ENCODE results near the gene CES2.

Gene CES2

GRCh38 chr16:66917741-66918140, 17.6 kb upstream of the CES2 start:
- no peaks in the 10 kb centered on the region for H3K9me2 ChIP-seq (replicated peaks; ENCODE audit: low read depth, low read length)
- no peaks in the 10 kb centered on the region for H3K36me3 ChIP-seq (ENCODE audit: insufficient read depth, low read length)
- no peak overlapping the region for H3K4me3 ChIP-seq (ENCODE audit: low read length, poor library complexity, severe bottlenecking)
- H3K27me3 ChIP-seq (ENCODE audit: insufficient read depth, low read length, poor library complexity, severe bottlenecking), result no peaks in the 10 kb centered on the region
- no peak overlapping the region for H2AFZ ChIP-seq (ENCODE audit: low read length)
- H3K79me2 ChIP-seq (ENCODE audit: insufficient read depth, low read length), result no peaks in the 10 kb centered on the region
- TF ChIP-seq, protein P1, sequence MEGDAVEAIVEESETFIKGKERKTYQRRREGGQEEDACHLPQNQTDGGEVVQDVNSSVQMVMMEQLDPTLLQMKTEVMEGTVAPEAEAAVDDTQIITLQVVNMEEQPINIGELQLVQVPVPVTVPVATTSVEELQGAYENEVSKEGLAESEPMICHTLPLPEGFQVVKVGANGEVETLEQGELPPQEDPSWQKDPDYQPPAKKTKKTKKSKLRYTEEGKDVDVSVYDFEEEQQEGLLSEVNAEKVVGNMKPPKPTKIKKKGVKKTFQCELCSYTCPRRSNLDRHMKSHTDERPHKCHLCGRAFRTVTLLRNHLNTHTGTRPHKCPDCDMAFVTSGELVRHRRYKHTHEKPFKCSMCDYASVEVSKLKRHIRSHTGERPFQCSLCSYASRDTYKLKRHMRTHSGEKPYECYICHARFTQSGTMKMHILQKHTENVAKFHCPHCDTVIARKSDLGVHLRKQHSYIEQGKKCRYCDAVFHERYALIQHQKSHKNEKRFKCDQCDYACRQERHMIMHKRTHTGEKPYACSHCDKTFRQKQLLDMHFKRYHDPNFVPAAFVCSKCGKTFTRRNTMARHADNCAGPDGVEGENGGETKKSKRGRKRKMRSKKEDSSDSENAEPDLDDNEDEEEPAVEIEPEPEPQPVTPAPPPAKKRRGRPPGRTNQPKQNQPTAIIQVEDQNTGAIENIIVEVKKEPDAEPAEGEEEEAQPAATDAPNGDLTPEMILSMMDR (conservative IDR thresholded peaks at IDR 0.05; ENCODE audit: low read length), result no peak
- TF ChIP-seq EZH2phosphoT487 (IDR thresholded peaks at IDR 0.05; ENCODE audit: borderline replicate concordance), result no peak
- no peaks in the 10 kb centered on the region for H4K20me1 ChIP-seq (ENCODE audit: insufficient read depth, low read length, poor library complexity, severe bottlenecking)
- H3K4me1 ChIP-seq (ENCODE audit: insufficient read depth, low read length, poor library complexity, severe bottlenecking), result no peaks in the 10 kb centered on the region
- no peaks in the 10 kb centered on the region for H3F3A ChIP-seq (ENCODE audit: low read depth)
- H3K4me2 ChIP-seq (ENCODE audit: low read depth, low read length, poor library complexity, severe bottlenecking), result no peak overlapping the region
- H3K9ac ChIP-seq (ENCODE audit: low read depth, low read length, poor library complexity, severe bottlenecking), result no peak overlapping the region
- no peaks in the 10 kb centered on the region for H3K9me3 ChIP-seq (ENCODE audit: insufficient read depth, low read depth, low read length)

DNA sequence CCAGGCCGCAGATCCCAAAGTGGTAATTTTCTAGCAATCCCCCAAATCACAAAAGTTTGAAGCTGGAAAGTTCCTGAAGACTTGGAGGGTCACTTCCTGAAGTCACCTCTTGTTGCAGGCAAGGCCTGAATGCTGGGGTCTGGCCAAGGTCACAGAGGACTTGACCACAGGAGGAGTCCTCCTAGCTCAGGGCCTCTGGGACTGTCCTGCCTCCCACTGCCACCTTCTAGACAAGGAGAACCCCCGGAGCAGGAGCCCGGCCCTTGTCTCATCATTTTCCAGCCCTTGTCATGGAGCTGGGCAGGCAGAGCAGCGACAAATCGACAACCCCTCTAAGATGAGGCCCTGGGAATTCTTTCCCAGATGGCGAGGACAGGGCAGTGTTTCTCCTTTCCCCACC, 17.0 kb upstream of the CES2 start:
- no peaks in the 10 kb centered on the region for H3K27me3 ChIP-seq (ENCODE audit: insufficient read depth, low read length, poor library complexity, severe bottlenecking)
- no peaks in the 10 kb centered on the region for H3K4me1 ChIP-seq (ENCODE audit: insufficient read depth, low read length, poor library complexity, severe bottlenecking)
- H3K4me3 ChIP-seq (ENCODE audit: low read length, poor library complexity, severe bottlenecking), result no peak overlapping the region
- no peaks in the 10 kb centered on the region for H3K79me2 ChIP-seq (ENCODE audit: insufficient read depth, low read length)
- H2AFZ ChIP-seq (ENCODE audit: low read length), result no peak overlapping the region
- H3K4me2 ChIP-seq (ENCODE audit: low read depth, low read length, poor library complexity, severe bottlenecking), result no peak overlapping the region
- H3K36me3 ChIP-seq (ENCODE audit: insufficient read depth, low read length), result no peaks in the 10 kb centered on the region
- H3K9me2 ChIP-seq (replicated peaks; ENCODE audit: low read depth, low read length), result no peaks in the 10 kb centered on the region
- no peaks in the 10 kb centered on the region for H4K20me1 ChIP-seq (ENCODE audit: insufficient read depth, low read length, poor library complexity, severe bottlenecking)
- no peaks in the 10 kb centered on the region for H3F3A ChIP-seq (ENCODE audit: low read depth)
- TF ChIP-seq, protein P1 (conservative IDR thresholded peaks at IDR 0.05; ENCODE audit: low read length), result no peak
- TF ChIP-seq EZH2phosphoT487 (IDR thresholded peaks at IDR 0.05; ENCODE audit: borderline replicate concordance), result no peak
- no peak overlapping the region for H3K9ac ChIP-seq (ENCODE audit: low read depth, low read length, poor library complexity, severe bottlenecking)
- H3K9me3 ChIP-seq (ENCODE audit: insufficient read depth, low read depth, low read length), result no peaks in the 10 kb centered on the region

DNA sequence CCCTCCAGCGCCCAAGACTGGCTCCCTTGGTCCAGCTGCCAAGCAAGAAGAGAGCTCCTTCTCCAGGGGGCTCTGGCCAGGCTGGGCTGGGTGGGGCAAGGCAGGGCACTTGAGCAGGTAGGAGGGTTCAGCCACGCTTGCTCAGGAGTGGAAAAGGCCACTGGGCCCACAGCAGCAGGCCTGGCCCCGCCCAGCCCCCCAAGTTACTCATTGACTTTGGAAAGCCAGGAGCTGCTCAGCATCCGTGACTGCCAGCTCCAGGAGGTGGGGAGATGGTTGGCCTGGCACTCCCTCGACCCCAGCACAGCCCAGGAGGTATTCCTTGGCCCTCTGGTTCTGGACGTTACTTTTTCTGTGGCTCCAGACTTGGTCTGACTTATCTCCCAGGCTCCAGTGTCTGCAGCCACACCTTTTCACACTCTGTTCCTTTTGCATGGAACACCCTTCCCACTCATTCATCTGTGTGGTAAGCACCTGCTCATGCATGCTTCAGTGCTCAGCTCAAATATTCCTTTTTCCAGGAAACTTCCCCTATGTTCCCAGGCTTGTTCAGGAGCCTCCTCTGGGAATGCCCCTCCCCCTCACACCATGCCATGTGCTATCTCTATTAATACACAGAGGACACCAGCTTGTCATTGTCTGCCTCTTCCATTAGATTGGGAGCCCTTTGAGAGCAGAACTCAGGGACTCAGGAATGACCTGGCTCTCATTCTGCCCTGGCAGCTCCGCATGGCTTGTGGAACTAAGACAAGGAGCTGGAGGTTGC, 16.3 kb upstream of the CES2 start, which contains the start of gene CDH16:
CDH16 (minus strand) TSS at position 83 of the 766 bp plus-strand sequence. CDS start 820 bp downstream, outside the sequence.
- Histone ChIP-seq H3K4me3 (ENCODE audit: low read length, poor library complexity, severe bottlenecking) (no peak within 1 kb of the TSS), H3K9me2 (replicated peaks; ENCODE audit: low read depth, low read length) (no peaks in the 10 kb centered on the region), H3K79me2 (ENCODE audit: insufficient read depth, low read length) (no peaks in the 10 kb centered on the region), H3F3A (ENCODE audit: low read depth) (no peaks in the 10 kb centered on the region), H3K27me3 (ENCODE audit: insufficient read depth, low read length, poor library complexity, severe bottlenecking) (no peaks in the 10 kb centered on the region), H3K9ac (ENCODE audit: low read depth, low read length, poor library complexity, severe bottlenecking) (no peak within 1 kb of the TSS), H2AFZ (ENCODE audit: low read length) (no peak within 1 kb of the TSS), H3K4me1 (ENCODE audit: insufficient read depth, low read length, poor library complexity, severe bottlenecking) (no peaks in the 10 kb centered on the region), H3K4me2 (ENCODE audit: low read depth, low read length, poor library complexity, severe bottlenecking) (no peak within 1 kb of the TSS), H3K9me3 (ENCODE audit: insufficient read depth, low read depth, low read length) (no peaks in the 10 kb centered on the region), H3K36me3 (ENCODE audit: insufficient read depth, low read length) (no peaks in the 10 kb centered on the region), H4K20me1 (ENCODE audit: insufficient read depth, low read length, poor library complexity, severe bottlenecking) (no peaks in the 10 kb centered on the region)
- TF ChIP-seq, protein P1 (conservative IDR thresholded peaks at IDR 0.05; ENCODE audit: low read length), result no peak
- no peak for TF ChIP-seq EZH2phosphoT487 (IDR thresholded peaks at IDR 0.05; ENCODE audit: borderline replicate concordance)
